Measurements from ENCODE around the gene TMEM45B.
"Not testable (repeated sequence)": the region's sequence is repeated elsewhere in the genome, so short reads cannot be mapped to it uniquely, and the experiment has no call there.

The TMEM45B gene

DNA sequence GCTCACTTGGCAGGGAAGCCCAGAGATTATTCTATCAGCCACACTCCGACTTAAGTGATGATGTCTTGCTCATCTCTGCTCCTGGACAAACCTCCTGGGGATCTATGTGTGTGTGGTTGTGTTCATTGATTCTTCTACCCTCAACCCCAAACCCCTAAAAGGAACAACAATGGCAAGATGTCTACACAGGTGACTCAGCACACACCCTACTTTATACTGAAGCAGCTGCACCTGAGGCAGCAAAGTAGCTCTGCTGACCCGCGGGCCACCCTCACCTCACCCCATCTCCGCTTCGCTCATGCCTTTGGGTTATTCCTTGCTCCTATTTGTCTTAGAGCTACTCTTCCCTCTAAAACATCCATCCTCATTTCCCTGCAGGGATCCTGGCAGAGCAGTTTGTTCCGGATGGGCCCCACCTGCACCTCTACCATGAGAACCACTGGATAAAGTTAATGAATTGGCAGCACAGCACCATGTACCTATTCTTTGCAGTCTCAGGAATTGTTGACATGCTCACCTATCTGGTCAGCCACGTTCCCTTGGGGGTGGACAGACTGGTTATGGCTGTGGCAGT lies 38.7 kb downstream of the TMEM45B start:
- Mint-ChIP-seq H3K4me1 (ENCODE audit: low read depth) (peaks cover 44% of the 10 kb centered on the region), H3K36me3 (no peaks in the 10 kb centered on the region), H3K27me3 (no peaks in the 10 kb centered on the region), H3K4me3 (peak overlapping the region; percentile 61), H3K9me3 (ENCODE audit: low read depth) (no peaks in the 10 kb centered on the region), H3K27ac (peak overlapping the region; percentile 89)

DNA sequence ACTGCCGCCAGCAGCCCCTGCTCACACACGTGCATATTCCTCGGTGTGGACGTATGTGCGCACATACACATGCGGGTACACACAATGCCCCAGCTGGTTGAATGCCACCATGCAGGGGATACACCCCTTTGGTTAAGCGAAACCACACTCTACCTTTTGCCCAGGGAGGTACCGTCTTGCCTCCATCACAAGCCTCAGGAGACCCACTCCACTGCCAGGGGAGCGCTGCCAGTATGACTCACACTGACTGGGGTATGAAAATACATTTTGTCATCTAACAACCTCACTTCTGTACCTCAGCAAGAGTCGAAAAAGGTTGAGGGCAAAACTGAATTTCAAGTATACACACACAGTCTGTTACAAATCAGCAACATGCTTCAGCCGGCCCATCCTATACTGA lies 39.4 kb downstream of the TMEM45B start:
- Mint-ChIP-seq H3K4me3 (peak overlapping the region; percentile 9), H3K4me1 (ENCODE audit: low read depth) (peaks cover 52% of the 10 kb centered on the region), H3K36me3 (no peaks in the 10 kb centered on the region), H3K9me3 (ENCODE audit: low read depth) (no peaks in the 10 kb centered on the region), H3K27ac (no peak overlapping the region), H3K27me3 (no peaks in the 10 kb centered on the region)

DNA sequence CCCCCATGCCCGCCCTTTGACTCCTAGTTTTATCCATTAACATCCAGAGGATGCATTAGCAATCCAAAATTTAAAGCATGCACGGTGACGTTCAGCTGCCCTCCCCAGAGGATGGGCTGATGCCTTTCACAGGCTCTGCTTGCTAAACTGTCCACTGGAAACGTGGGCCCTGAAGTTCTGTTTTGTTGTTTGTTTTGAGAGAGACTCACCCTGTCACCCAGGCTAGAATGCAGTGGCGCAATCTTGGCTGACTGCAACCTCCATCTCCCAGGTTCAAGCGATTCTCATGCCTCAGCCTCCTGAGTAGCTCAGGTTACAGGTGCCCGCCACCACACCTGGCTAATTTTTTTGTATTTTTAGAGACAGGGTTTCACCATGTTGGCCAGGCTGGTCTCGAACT lies 40.4 kb downstream of the TMEM45B start:
- no peaks in the 10 kb centered on the region for H3K36me3 Mint-ChIP-seq

DNA sequence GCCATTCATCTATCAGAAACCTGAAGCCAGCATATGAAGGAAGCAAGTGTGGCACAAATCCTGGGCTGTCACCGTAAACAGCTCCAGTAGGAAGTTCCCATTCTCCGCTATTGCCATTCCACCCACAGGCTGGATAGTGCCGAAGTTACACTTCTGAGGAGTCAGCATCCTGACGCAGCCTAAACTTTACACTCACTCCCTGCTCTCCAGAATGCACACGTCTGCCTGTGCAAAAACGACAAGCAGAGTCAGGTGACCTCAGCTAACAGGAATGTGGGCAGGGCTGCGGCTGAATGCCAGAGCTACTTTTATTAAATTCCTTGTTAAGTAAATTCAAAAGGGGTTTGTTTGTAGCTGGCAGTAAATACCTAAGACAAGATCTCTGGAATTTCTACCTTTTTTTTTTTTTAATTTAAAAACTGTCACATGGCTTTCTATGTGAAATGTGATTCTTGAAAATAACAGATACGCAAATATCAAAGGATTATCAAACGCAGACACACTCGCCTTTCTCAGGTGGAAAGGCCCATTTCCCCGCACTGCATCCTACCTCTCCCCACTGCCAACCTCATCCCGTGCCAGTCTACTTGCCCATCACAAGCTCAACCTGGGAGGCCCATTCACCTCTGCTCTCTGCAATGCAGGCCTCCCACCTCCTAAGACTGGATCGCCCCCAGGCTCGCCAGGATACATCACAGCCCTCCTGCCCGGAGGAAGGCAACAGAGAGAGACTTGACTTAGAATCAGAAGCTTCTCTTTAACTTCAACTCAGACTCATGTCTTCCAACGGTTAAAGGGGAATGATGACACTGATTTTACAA lies 46.3 kb downstream of the TMEM45B start:
- H3K27me3 Mint-ChIP-seq, result no peaks in the 10 kb centered on the region
- no peaks in the 10 kb centered on the region for H3K9me3 Mint-ChIP-seq (ENCODE audit: low read depth)
- H3K36me3 Mint-ChIP-seq, result peaks cover 10% of the 10 kb centered on the region
- H3K27ac Mint-ChIP-seq, result peak overlapping the region; percentile 73
- H3K4me3 Mint-ChIP-seq, result no peak overlapping the region
- peaks cover 53% of the 10 kb centered on the region for H3K4me1 Mint-ChIP-seq (ENCODE audit: low read depth)

More for the DNA sequence above, 40.4 kb downstream of the TMEM45B start:
- H3K4me3 Mint-ChIP-seq, result no peak overlapping the region
- peaks cover 60% of the 10 kb centered on the region for H3K4me1 Mint-ChIP-seq (ENCODE audit: low read depth)
- H3K9me3 Mint-ChIP-seq (ENCODE audit: low read depth), result no peaks in the 10 kb centered on the region
- peak overlapping the region; percentile 16 for H3K27ac Mint-ChIP-seq
- H3K27me3 Mint-ChIP-seq, result no peaks in the 10 kb centered on the region

DNA sequence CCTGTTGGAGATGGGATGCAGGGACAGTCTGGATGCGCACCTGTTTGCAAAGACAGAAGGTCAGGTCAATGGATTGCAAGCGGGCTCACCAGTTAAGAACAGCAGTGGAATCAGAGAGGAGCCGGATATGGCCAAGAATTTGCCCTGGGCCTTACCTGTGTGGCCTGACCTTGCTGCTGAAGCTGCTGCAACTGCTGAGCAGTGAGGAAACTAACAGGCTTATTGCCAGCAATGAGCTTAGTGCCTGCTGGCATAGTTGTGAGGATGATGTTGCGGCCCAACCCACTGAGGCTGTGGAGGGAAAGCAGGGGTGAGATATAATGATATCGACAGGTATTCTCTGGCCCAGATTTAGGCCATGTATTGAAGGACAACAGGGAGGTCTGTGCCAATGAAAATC lies 49.2 kb downstream of the TMEM45B start:
- Mint-ChIP-seq H3K4me1 (ENCODE audit: low read depth) (peaks cover 40% of the 10 kb centered on the region), H3K27me3 (no peaks in the 10 kb centered on the region), H3K36me3 (peaks cover 15% of the 10 kb centered on the region), H3K9me3 (ENCODE audit: low read depth) (no peaks in the 10 kb centered on the region), H3K4me3 (no peak overlapping the region), H3K27ac (no peak overlapping the region)

DNA sequence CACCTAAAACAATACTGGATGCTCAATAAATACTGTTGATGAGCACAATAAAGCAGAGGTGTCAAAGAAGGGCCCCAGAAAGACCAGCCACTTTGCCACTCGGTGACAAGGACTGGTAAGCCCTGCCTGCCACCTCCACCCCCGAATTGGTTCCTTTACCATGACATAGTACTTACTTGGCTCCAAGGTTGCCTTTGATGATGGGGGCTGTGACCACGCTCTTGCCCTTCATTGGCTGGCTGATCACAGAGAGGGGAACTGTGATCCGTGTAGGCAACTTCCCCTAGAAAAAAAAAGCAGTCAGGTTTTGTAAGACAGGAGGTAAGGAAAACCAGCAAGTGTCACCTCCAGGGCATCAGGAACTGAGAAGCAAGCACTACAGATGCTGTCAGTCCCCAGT lies 50.1 kb downstream of the TMEM45B start:
- H3K36me3 Mint-ChIP-seq, result peaks cover 16% of the 10 kb centered on the region
- no peaks in the 10 kb centered on the region for H3K27me3 Mint-ChIP-seq
- no peaks in the 10 kb centered on the region for H3K9me3 Mint-ChIP-seq (ENCODE audit: low read depth)
- H3K4me3 Mint-ChIP-seq, result no peak overlapping the region
- H3K4me1 Mint-ChIP-seq (ENCODE audit: low read depth), result peaks cover 32% of the 10 kb centered on the region
- H3K27ac Mint-ChIP-seq, result peak overlapping the region; percentile 23

DNA sequence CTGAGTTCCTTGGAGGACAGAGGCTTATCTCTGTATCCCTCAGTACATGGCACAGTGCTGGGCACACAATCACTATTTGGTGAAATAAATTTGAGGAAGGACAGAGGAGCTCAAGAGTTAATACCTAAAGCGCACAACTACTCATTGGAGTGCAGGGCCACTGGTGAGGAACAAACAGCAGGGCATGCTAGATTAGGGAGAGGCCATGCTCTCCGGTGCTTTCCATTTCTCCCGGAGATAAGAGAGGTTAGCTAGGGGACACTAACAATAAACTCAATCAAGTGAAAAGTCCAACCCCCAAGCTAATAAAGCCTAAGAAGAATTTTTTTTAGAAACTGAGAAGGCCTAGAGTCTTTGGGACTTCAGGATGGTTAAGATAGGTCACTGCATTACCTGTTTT lies 50.7 kb downstream of the TMEM45B start:
- no peaks in the 10 kb centered on the region for H3K9me3 Mint-ChIP-seq (ENCODE audit: low read depth)
- peaks cover 26% of the 10 kb centered on the region for H3K4me1 Mint-ChIP-seq (ENCODE audit: low read depth)
- peak overlapping the region; percentile 23 for H3K27ac Mint-ChIP-seq
- H3K27me3 Mint-ChIP-seq, result no peaks in the 10 kb centered on the region
- no peak overlapping the region for H3K4me3 Mint-ChIP-seq
- peaks cover 19% of the 10 kb centered on the region for H3K36me3 Mint-ChIP-seq

DNA sequence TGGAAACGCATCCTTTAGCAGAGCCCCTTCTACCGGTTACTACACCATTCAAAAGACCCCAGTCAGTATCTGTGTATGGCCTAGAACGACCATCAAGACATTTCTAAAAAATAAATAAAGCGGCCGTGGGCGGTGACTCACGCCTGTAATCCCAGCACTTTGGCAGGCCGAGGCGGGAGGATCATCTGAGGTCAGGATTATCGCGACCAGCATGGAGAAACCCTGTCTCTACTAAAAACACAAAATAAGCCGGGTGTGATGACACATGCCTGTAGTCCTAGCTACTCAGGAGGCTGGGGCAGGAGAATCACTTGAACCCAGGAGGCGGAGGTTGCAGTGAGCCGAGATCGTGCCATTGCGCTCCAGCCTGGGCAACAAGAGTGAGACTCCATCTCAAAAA lies 53.0 kb downstream of the TMEM45B start:
- not testable (repeated sequence) for H3K4me3 Mint-ChIP-seq; H3K27ac Mint-ChIP-seq; H3K27me3 Mint-ChIP-seq; H3K9me3 Mint-ChIP-seq (ENCODE audit: low read depth)
- Mint-ChIP-seq H3K36me3 (peaks cover 25% of the 10 kb centered on the region), H3K4me1 (ENCODE audit: low read depth) (peaks cover 14% of the 10 kb centered on the region)

DNA sequence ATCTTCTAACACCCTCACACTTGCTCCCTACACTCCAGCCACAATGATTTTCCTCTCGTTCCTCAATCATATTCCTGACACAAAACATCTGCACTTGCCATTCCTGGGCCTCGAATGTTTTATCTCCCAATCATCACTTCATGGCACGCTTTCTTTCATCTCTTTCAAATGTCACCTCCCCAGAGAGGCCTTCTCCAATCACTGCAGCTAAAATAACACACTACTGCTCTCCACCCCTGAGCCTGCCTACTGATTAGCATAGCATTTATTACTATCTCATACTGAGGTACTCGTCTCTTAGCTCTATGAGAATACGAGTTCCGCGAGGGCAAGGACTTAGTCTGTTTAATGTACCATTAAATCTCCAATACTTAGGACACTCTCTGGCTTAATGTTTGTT lies 56.3 kb downstream of the TMEM45B start:
- H3K9me3 Mint-ChIP-seq (ENCODE audit: low read depth), result no peaks in the 10 kb centered on the region

DNA sequence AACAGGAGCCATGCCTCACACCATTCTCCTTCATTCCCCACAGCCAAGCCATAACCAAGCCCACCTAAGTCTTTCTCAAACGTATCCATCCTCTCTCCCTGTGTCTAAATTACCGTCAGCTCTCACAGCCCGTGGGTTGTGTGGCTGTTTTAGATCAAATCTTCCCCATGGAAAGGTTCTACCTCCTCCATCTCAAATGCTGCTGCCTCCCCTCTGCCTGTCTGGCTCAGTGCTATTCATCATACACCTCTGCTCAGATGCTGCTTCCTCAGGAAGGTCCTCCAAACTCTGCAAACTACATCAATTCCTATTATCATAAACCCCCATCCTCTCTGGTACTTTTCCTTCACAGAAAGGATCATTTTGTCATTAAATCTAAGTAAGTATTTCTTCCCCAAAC lies 64.7 kb downstream of the TMEM45B start:
- no peaks in the 10 kb centered on the region for H3K4me1 Mint-ChIP-seq (ENCODE audit: low read depth)
- H3K27ac Mint-ChIP-seq, result no peak overlapping the region
- no peak overlapping the region for H3K4me3 Mint-ChIP-seq
- H3K9me3 Mint-ChIP-seq (ENCODE audit: low read depth), result no peaks in the 10 kb centered on the region
- H3K27me3 Mint-ChIP-seq, result no peaks in the 10 kb centered on the region
- H3K36me3 Mint-ChIP-seq, result peaks cover 16% of the 10 kb centered on the region

More for the DNA sequence above, 56.3 kb downstream of the TMEM45B start:
- peaks cover 3% of the 10 kb centered on the region for H3K4me1 Mint-ChIP-seq (ENCODE audit: low read depth)
- H3K36me3 Mint-ChIP-seq, result peaks cover 28% of the 10 kb centered on the region
- no peak overlapping the region for H3K4me3 Mint-ChIP-seq
- H3K27ac Mint-ChIP-seq, result no peak overlapping the region
- no peaks in the 10 kb centered on the region for H3K27me3 Mint-ChIP-seq

DNA sequence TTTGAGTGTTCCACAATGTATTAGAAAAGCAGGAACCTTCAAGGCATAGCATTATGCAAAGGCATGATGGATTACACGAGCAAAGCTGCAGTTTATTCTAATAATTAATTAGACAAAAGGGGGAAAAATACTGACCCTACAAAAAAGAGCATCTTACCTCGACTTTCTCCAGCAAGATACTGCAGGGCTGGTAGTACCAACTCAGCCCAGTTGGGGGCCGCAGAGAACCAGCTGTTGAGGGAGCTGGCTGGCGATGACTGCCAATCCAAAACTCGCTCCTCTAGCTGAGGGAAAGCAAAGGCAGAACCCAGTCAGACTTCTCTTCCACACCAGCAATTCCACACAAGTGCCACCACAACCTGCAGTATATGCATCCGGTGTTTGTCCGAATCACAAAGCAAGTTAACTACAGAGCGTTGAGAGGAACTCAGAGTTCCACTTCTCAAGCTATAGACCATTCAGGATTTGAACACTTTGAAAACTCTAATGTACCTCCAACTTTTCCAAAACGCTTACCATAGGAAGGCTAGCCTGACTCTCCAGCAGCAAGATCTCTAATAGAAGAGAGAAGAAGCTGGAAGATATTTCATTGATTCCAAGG lies 66.0 kb downstream of the TMEM45B start:
- Mint-ChIP-seq H3K36me3 (peaks cover 18% of the 10 kb centered on the region), H3K9me3 (ENCODE audit: low read depth) (no peaks in the 10 kb centered on the region), H3K4me3 (no peak overlapping the region), H3K27ac (no peak overlapping the region), H3K4me1 (ENCODE audit: low read depth) (no peaks in the 10 kb centered on the region), H3K27me3 (no peaks in the 10 kb centered on the region)

DNA sequence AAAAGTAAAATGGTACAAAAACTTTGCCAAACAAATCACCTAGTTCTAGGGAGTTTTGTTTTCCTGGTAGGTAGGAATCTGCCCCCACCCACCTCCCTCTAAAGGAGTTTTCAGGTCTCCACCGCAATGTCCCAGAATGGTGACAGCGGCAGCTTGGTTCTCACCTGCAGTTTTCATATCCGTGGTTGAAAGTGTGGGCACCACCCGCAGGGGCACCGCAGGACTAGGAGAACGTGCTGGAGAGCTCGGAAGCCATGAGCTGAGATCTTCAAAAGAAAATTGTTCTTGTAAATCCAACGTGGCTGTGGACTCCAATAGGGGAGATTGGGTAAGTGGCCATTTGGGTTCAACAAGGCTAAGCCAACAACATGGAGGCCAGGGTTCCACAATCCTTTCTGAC lies 68.9 kb downstream of the TMEM45B start:
- H3K4me1 Mint-ChIP-seq (ENCODE audit: low read depth), result peaks cover 21% of the 10 kb centered on the region
- no peak overlapping the region for H3K27ac Mint-ChIP-seq
- H3K4me3 Mint-ChIP-seq, result no peak overlapping the region
- peaks cover 29% of the 10 kb centered on the region for H3K36me3 Mint-ChIP-seq
- no peaks in the 10 kb centered on the region for H3K9me3 Mint-ChIP-seq (ENCODE audit: low read depth)
- no peaks in the 10 kb centered on the region for H3K27me3 Mint-ChIP-seq

DNA sequence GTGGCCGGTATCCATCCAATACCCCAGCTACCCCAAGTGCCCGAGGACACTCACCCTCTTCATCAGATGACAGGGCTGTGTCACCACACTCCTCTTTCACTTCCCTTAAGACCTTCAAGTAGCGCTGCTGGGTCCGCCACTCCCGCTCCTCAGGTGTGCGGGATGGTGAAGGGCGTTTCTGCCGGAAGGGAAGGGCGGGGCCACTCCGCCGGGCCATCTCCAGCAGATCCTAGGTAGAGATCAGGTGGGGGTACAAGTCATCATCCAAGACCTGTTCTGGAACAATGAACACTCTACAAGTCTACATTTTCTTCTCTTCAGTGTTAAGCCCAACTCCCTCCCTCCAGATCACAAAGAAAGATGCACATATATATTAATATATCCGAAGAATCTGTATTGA lies 69.7 kb downstream of the TMEM45B start:
- no peaks in the 10 kb centered on the region for H3K27me3 Mint-ChIP-seq
- H3K27ac Mint-ChIP-seq, result no peak overlapping the region
- no peak overlapping the region for H3K4me3 Mint-ChIP-seq
- peaks cover 28% of the 10 kb centered on the region for H3K36me3 Mint-ChIP-seq
- H3K4me1 Mint-ChIP-seq (ENCODE audit: low read depth), result peaks cover 29% of the 10 kb centered on the region
- no peaks in the 10 kb centered on the region for H3K9me3 Mint-ChIP-seq (ENCODE audit: low read depth)

DNA sequence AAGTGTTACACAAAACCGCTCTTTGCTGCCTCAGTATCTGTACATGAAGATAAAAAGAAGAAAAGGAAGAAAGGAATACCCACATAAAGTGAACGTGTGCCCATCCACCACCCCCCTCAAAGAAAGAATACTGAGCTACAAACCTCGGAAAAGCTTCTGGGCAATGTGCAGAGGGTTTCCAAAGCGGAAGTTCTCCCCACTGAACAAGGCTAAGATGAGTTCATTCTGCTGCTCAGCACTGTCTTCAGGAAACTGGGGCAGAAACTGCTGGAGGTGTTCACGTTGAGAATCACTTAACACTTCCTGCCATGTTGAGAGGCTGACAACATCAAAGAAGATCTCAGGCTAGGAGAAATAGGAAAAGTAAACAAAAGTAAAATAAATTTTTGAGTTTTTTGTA lies 72.8 kb downstream of the TMEM45B start:
- Mint-ChIP-seq H3K9me3 (ENCODE audit: low read depth) (no peaks in the 10 kb centered on the region), H3K27ac (peak overlapping the region; percentile 82), H3K4me1 (ENCODE audit: low read depth) (peaks cover 45% of the 10 kb centered on the region), H3K27me3 (no peaks in the 10 kb centered on the region), H3K4me3 (peak overlapping the region; percentile 59), H3K36me3 (peaks cover 24% of the 10 kb centered on the region)

DNA sequence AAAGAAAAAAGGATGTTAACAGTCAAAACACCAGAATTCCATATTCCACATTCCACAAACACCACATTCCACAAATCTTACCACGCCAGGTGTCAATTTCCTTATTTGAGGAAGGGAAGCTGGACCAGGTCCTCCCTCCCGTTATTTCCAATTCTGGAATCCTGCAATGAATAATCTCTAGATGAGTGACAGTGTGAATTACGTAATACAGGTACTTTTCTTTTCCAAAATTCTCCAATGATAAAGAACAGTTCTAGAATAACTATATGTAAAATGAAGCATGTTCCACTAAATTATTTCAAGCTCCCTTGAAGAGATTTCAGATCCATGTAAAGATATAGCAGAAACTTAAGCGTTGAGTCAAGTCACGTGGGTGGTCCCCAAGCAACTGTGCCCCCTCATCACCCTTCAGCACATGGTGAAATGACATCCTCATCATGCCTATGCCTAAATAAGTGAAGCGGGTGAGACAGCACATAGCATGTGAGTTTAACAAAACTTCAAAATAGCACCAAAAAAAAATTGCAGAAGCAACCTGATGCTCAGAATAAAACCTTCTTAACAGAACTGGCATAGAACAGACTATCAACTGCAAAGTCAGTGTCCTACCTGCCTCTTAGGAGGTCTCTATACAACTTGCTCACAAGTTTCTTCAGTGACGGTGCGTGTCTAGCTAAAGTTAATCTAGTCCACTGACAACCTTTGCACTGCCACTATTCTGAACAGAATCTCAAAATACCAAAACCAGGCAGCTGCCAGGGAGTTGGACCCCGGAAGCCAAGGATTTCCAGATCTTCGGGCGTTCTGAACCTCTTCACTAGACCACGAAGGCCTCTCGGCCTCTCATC lies 78.9 kb downstream of the TMEM45B start:
- peaks cover 42% of the 10 kb centered on the region for H3K4me1 Mint-ChIP-seq (ENCODE audit: low read depth)
- peak overlapping the region; percentile 75 for H3K27ac Mint-ChIP-seq

More for the DNA sequence above, 78.9 kb downstream of the TMEM45B start:
- no peaks in the 10 kb centered on the region for H3K27me3 Mint-ChIP-seq
- H3K4me3 Mint-ChIP-seq, result peak overlapping the region; percentile 93
- H3K9me3 Mint-ChIP-seq (ENCODE audit: low read depth), result no peaks in the 10 kb centered on the region
- H3K36me3 Mint-ChIP-seq, result peaks cover 7% of the 10 kb centered on the region

Data from activated naive CD8-positive, alpha-beta T cell (primary cell).